Measurements from ENCODE around the gene C3orf70. TPM values are rescaled to one million over a fixed set of nuclear protein-coding genes. Genes with fewer than 3 reads are reported as not detected.

Gene C3orf70
- total RNA-seq, 1 donor from 2014 or later: 16.5 TPM

- H3K4me3 ChIP-seq: no peak overlapping the region
- intact Hi-C loops (cut with DNase I): no loop called here
- H3K36me3 ChIP-seq: peaks cover 12 to 14% of the 10 kb centered on the region in 2 donors
- no peak for DNase-seq (ENCODE audit: low spot score in 2 of 2)
- no peaks in the 10 kb centered on the region for H3K4me1 ChIP-seq
- peaks cover 0 to 21% of the 10 kb centered on the region in 2 donors for H3K9me3 ChIP-seq
- no peaks in the 10 kb centered on the region for H3K27me3 ChIP-seq
- no peak for TF ChIP-seq CTCF (IDR thresholded peaks at IDR 0.05)
- no peak overlapping the region for H3K27ac ChIP-seq
Observed at GRCh38 chr3:185057829-185058228, 95.0 kb downstream of the C3orf70 start.

- Histone ChIP-seq H3K27me3 (no peaks in the 10 kb centered on the region), H3K4me3 (no peak overlapping the region), H3K4me1 (no peaks in the 10 kb centered on the region), H3K9me3 (peaks cover 0 to 21% of the 10 kb centered on the region in 2 donors), H3K27ac (no peak overlapping the region), H3K36me3 (peaks cover 21 to 23% of the 10 kb centered on the region in 2 donors)
- DNase-seq (ENCODE audit: low spot score in 2 of 2): no peak
- intact Hi-C loops (cut with DNase I): no loop called here
- no peak for TF ChIP-seq CTCF (IDR thresholded peaks at IDR 0.05)
Observed at GRCh38 chr3:185056908-185057307, 96.0 kb downstream of the C3orf70 start.

- intact Hi-C loops (cut with DNase I): no loop called here
- Histone ChIP-seq H3K4me1 (no peaks in the 10 kb centered on the region), H3K27me3 (no peaks in the 10 kb centered on the region), H3K36me3 (peaks cover 35 to 64% of the 10 kb centered on the region in 2 donors), H3K27ac (no peak overlapping the region), H3K9me3 (peaks cover 0 to 17% of the 10 kb centered on the region in 2 donors), H3K4me3 (no peak overlapping the region)
- TF ChIP-seq CTCF (IDR thresholded peaks at IDR 0.05): no peak
- no peak for DNase-seq (ENCODE audit: low spot score in 2 of 2)
Observed at GRCh38 chr3:185052631-185053030, 100.2 kb downstream of the C3orf70 start.

GRCh38 chr3:185051801-185052200 is 101.1 kb downstream of the C3orf70 start:
- no peak for TF ChIP-seq CTCF (IDR thresholded peaks at IDR 0.05)
- no peak for DNase-seq (ENCODE audit: low spot score in 2 of 2)
- Histone ChIP-seq H3K36me3 (peaks cover 35 to 64% of the 10 kb centered on the region in 2 donors), H3K4me3 (no peak overlapping the region), H3K27me3 (no peaks in the 10 kb centered on the region), H3K9me3 (peaks cover 0 to 9% of the 10 kb centered on the region in 2 donors), H3K4me1 (no peaks in the 10 kb centered on the region), H3K27ac (no peak overlapping the region)
- intact Hi-C loops (cut with DNase I): no loop called here

GRCh38 chr3:185049710-185050109 is 103.2 kb downstream of the C3orf70 start:
- Histone ChIP-seq H3K27ac (no peak overlapping the region), H3K36me3 (peaks cover 35 to 64% of the 10 kb centered on the region in 2 donors), H3K4me3 (no peak overlapping the region), H3K27me3 (no peaks in the 10 kb centered on the region), H3K9me3 (no peaks in the 10 kb centered on the region), H3K4me1 (no peaks in the 10 kb centered on the region)
- intact Hi-C loops (cut with DNase I): no loop called here
- TF ChIP-seq CTCF (IDR thresholded peaks at IDR 0.05): no peak
- no peak for DNase-seq (ENCODE audit: low spot score in 2 of 2)

- Histone ChIP-seq H3K4me3 (no peak overlapping the region), H3K27me3 (no peaks in the 10 kb centered on the region), H3K4me1 (no peaks in the 10 kb centered on the region), H3K36me3 (peaks cover 12 to 38% of the 10 kb centered on the region in 2 donors), H3K9me3 (no peaks in the 10 kb centered on the region), H3K27ac (no peak overlapping the region)
- DNase-seq (ENCODE audit: low spot score in 2 of 2): no peak
- TF ChIP-seq CTCF (IDR thresholded peaks at IDR 0.05): no peak
- intact Hi-C loops (cut with DNase I): no loop called here
Observed at GRCh38 chr3:185046603-185047002, 106.3 kb downstream of the C3orf70 start.
